ENCODE data around the gene RNF157.

DNA sequence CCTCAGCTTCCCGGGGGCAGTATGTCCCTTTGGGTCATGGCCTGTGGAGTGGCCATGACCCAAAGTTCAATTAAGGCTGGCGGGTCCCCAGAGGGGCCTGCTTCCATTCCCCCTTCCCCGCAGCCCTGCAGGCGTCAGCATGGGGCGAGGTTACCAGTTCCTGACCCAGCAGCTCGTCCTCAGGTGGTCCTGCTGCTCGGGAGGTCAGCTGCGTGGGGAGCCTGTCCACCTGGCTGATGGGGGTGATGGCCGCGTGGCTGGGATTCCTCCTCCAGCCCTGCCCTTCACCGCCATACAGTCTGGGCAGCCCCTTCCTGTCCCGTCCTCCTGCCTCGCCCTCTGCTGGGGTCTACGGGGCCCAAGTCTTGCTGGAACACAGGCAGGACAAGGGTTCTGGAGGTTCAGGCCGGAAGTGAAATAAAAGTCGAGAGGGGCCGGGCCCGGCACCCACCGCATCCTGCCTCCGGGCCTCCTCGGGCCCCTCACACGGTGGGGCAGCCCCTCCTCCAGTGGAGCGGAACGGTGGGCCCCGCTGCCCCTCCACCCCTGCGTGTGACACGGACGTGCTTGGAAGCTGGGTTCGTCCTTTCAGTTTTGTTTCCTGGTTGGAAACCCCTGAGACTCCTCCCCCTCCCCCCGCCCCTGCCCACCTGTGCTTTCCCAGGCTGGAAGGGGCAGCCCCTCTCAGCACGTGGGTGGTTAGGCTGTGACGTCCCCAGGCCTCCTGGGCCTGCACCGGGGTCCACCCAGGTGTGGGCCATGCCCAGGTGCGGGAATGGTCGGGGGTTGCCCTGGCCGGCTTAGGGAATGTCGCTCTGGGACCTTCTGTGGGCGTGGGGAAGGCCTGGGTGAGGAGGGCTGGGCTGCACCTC, 31.6 kb upstream of the RNF157 start:
- TF ChIP-seq, protein P1, sequence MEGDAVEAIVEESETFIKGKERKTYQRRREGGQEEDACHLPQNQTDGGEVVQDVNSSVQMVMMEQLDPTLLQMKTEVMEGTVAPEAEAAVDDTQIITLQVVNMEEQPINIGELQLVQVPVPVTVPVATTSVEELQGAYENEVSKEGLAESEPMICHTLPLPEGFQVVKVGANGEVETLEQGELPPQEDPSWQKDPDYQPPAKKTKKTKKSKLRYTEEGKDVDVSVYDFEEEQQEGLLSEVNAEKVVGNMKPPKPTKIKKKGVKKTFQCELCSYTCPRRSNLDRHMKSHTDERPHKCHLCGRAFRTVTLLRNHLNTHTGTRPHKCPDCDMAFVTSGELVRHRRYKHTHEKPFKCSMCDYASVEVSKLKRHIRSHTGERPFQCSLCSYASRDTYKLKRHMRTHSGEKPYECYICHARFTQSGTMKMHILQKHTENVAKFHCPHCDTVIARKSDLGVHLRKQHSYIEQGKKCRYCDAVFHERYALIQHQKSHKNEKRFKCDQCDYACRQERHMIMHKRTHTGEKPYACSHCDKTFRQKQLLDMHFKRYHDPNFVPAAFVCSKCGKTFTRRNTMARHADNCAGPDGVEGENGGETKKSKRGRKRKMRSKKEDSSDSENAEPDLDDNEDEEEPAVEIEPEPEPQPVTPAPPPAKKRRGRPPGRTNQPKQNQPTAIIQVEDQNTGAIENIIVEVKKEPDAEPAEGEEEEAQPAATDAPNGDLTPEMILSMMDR (IDR thresholded peaks at IDR 0.05) = no peak
- TF ChIP-seq POLR2A (IDR thresholded peaks at IDR 0.05) (no peak), POLR2AphosphoS5 (IDR thresholded peaks at IDR 0.05) (peak in 1 of 3 donors; percentile 16)
